SK-N-SH (cell line): ENCODE measurements around the gene RELT.

ENCODE experiments used
- CHD2 ChIP-seq: fragments of 150-350 bp; IDR thresholded peaks from 2 replicates; pipeline ENCODE4 v1.6.1; 2018; ENCODE audit warnings: low read length; ENCODE audit not compliant: partially characterized antibody
- CTCF ChIP-seq: fragments of 200-600 bp; sonication (generic); IDR thresholded peaks from 2 replicates; pipeline ENCODE4 v1.6.1; 2017; ENCODE audit warnings: antibody characterized with exemption, mild to moderate bottlenecking, moderate library complexity
- ELF1 ChIP-seq: IDR thresholded peaks from 2 replicates; pipeline ENCODE4 v1.4.0; 2012
- FOXM1 ChIP-seq: IDR thresholded peaks from 2 replicates; pipeline ENCODE4 v1.4.0; 2012; ENCODE audit warnings: low read depth, mild to moderate bottlenecking
- JUND ChIP-seq: IDR thresholded peaks from 2 replicates; pipeline ENCODE4 v1.4.0; 2012
- MAX ChIP-seq: IDR thresholded peaks from 2 replicates; pipeline ENCODE4 v1.4.0; 2012; ENCODE audit warnings: low read depth
- TEAD4 ChIP-seq: IDR thresholded peaks from 2 replicates; pipeline ENCODE4 v1.4.0; 2012; ENCODE audit warnings: mild to moderate bottlenecking, borderline replicate concordance; ENCODE audit not compliant: insufficient read depth
- YY1 ChIP-seq: IDR thresholded peaks from 2 replicates; pipeline ENCODE4 v1.4.0; 2012; ENCODE audit warnings: low read depth, mild to moderate bottlenecking

DNA sequence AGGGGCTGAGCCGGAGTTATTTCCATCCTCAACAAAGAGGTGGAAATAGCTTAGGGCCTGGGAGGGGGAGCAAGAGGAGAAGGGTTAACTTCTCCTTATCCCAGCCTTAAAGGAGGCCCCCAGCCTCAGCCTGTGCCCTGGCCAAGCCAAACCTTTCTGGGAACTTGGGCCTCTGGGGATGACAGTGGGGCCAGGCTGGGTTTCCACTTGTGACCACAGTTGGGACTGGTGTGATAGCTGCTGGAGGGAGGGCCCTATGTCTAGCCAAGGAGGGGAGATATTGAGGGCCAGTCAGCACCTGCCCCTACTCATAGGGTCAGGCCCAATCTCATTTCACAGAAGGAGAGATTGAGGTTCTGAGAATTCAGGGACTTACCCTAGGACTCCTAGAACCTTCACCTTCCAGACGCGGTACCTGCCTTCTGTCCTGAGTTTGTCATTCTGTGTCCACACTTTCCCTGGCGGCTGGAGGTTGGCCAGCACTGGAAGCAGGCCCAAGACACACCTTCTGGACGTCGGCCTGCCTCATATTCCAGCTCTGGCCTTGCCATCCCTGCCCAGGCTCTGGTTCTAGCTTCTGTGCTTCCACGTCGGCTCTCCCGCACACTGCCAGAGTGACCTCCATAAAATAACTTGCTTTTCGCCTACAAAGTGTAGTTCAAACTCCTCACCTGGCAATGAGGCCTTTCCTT is 3.1 kb downstream of the RELT start:
- TF ChIP-seq CTCF: no peak
- TF ChIP-seq ELF1: no peak
- no peak for TF ChIP-seq YY1
- no peak for TF ChIP-seq JUND
- no peak for TF ChIP-seq MAX
- TF ChIP-seq FOXM1: no peak
- TF ChIP-seq CHD2: no peak
- no peak for TF ChIP-seq TEAD4
